Islet of Langerhans (tissue), 1 donor: ENCODE data around the gene OR14A2.
"Not testable (repeated sequence)": the region's sequence is repeated elsewhere in the genome, so short reads cannot be mapped to it uniquely, and the experiment has no call there.

ENCODE experiments used
- FAIRE-seq: peaks from one replicate; lab custom pipeline; 2011; peaks lifted over from hg19 to GRCh38; lab: Jason Lieb, UNC

Gene OR14A2

GRCh38 chr1:247748041-247748440 lies at the start of gene OR14A2:
OR14A2 (minus strand) TSS chr1:247748141.
- FAIRE-seq = no peak

DNA sequence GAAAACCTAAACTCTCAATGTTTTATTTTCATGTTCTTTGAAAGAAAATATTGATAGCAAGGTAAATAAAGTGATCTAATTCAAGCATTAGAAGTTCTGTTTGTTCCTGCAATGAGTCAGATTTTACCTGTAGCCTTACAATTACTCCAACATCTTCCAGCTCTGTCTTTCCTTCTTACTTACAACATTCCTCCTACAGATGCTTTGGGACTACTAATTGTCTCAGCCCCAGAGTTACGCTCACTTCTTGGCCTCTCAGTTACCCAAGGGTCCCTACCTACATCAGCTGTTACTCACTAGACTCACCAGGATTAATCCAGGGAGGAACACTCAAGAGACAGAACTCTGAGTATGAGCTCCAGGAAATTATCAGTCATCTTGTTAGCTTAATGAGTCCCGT lies 49.6 kb upstream of the OR14A2 start:
- no peak for FAIRE-seq

DNA sequence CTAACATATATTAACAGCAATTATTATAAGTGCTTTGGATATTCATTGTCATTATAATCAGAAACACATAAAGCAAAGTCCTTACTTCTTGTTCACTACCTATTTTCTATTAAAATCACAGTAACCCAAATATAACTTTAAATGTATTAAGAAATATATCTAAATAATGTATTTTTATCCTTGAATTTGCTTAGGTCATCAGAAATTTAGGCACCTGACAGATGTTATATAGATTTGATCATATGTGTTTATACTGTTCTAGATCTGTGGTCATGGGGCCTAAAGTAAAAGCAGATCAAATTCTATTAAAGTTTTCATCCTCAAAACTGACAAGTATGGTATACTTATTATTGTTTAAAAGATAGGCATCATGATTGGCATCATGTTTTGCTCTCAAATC lies 21.7 kb upstream of the OR14A2 start:
- FAIRE-seq = no peak

DNA sequence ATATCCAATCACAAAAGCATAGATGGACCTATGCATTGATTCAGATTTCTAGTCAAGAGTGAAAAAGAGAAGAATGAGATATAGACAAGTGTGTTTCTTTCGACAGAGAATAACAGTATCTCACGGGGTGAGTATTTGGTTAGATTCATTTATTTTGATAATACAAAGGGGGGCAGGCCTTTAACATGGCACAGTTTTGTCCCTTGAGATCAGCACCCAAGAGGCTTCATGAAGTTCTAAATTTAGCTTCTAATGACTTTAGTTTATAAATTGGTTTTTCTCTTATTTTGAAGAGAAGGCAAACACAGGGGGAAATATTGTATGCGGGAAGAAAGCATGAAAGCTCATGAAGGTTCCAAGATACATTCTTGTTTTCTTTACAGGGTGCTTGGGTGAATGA lies 12.5 kb upstream of the OR14A2 start, which contains the start of gene OR1C1:
OR1C1 (minus strand) TSS at position 101 of the 400 bp plus-strand sequence. CDS start 2,150 bp downstream, outside the sequence.
- no peak for FAIRE-seq

DNA sequence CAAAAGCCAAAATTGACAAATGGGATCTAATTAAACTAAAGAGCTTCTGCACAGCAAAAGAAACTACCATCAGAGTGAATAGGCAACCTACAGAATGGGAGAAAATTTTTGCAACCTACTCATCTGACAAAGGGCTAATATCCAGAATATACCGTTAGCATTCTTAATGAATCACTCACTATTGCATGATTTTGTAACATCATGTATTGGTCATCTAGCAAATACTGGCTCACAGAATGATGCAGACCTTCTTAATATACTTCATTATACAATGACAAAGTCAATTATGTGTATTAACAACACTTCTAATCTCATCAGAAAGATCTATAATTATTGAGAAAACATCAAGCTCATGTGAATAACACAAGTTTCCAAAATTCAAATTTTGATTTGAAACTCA lies 6.4 kb upstream of the OR14A2 start:
- FAIRE-seq = not testable (repeated sequence)

DNA sequence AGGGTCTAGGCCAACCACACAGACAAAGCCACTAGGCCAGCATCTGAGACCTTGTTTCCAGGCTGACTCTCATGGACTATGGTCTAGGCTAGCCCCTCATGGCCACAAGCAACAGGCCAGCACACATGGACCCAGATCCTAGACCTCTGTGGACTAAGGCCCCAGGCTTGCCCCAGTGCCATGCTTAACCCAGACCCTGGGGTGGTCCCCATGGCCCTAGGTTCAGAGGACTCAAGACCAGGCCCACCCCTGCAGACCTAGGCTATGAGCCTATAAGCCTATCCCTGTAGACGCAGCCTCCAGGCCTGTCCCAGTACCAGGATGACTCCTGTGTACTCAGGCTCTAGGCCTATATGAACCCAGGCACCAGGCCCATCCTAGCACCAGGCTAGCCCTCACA lies 1.9 kb upstream of the OR14A2 start:
- no peak for FAIRE-seq

GRCh38 chr1:247747616-247748015 lies 325 bp downstream of the OR14A2 start:
- no peak for FAIRE-seq

GRCh38 chr1:247746391-247746935 lies 1.5 kb downstream of the OR14A2 start:
- no peak for FAIRE-seq

GRCh38 chr1:247742215-247742760 lies 5.7 kb downstream of the OR14A2 start:
- not testable (repeated sequence) for FAIRE-seq

DNA sequence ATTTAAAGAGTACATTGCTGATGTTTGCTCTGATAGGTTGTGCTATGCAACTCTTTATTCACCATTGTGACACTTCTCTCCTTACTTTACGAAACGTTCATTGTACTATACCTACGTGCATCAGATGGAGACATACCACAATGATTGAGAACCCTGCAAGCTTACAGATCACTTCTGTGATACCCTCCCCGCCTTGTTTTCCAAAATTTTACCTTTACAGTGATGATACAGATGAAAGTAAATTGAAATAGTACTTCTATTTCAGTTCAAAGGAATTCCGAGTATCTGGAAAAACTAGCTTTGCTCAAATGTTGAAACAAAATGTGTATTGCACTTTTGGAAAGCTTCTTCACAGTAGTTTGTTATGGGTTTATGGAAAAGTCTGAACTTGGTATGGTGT lies 6.2 kb downstream of the OR14A2 start:
- no peak for FAIRE-seq

GRCh38 chr1:247740721-247741120 lies 7.2 kb downstream of the OR14A2 start:
- FAIRE-seq = no peak

GRCh38 chr1:247738315-247738714 lies 9.6 kb downstream of the OR14A2 start, which contains the start of gene OR14K1:
OR14K1 (plus strand) TSS chr1:247738615; CDS start chr1:247738615, 0 bp downstream.
- FAIRE-seq = no peak

GRCh38 chr1:247721222-247721621 lies 26.7 kb downstream of the OR14A2 start:
- no peak for FAIRE-seq

DNA sequence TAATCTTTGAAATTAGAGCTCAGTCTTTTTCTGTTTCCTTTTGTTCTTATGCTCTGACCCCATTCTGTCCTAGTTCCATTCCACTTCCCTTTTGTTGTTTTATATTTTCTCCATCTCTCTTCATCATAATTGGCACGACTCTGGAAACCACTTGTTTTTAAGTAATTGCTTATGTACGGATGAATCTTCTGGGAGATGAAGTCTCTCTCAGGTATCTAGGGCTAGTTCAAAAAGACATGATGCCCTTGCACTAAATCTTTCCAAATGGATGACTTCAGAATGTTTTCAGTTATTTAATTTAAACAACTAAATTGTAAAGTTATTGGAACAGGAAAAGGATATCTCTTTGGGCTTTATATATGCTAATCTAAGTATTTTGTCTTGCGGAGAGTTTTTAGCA lies 31.4 kb downstream of the OR14A2 start, which contains the start of gene OR6F1:
OR6F1 (minus strand) TSS at position 101 of the 400 bp plus-strand sequence. CDS start 3,891 bp downstream, outside the sequence.
- FAIRE-seq = no peak

DNA sequence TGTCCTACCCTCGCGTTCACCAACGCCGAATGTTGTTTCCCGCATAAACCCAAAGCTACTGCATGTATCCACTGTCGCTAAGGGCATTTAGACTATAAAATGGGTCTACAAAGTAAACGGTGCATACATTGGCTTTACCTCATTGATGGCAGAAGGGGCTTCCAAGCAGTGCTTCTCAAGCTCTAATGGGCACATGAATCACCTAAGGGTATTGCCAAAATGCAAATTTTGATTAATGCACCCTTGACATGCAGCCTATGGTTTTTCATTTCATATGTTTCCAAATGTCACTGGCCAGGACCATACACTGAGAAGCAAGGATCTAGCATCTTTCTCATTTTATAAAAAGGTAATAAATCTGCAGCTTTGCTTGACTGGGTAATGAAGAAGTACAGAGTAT lies 34.2 kb downstream of the OR14A2 start:
- FAIRE-seq = no peak

GRCh38 chr1:247710681-247711080 lies 37.3 kb downstream of the OR14A2 start:
- not testable (repeated sequence) for FAIRE-seq

GRCh38 chr1:247701338-247701737 lies 46.6 kb downstream of the OR14A2 start:
- no peak for FAIRE-seq

DNA sequence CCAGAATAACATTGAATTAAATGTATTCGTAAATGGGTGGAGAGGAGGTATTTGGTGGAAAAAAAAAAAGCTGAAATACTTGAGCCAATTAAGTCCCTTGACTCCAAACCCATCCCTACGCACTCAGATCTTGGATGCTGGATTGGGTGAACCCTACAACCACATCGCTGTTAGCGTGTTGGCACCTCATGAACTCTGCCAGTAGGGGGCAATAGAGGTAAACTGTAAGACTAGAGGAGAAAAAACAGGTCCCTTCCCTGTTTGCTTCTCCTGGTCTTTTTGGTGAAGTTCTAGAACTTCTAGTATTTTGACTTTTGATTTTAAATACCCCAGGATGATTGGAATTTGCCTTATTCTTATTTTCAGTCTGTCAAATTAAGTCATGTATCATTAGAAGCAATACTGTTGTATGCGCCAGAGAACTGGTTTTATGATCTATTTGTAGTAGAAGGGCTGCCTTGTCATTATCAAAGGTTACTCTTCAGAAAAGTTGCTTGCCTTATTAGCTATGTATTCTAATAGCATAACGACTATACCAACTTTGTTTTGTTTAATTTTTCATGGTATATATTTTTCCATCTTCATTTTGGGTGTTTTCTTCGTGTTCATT lies 66.5 kb downstream of the OR14A2 start:
- FAIRE-seq = no peak

DNA sequence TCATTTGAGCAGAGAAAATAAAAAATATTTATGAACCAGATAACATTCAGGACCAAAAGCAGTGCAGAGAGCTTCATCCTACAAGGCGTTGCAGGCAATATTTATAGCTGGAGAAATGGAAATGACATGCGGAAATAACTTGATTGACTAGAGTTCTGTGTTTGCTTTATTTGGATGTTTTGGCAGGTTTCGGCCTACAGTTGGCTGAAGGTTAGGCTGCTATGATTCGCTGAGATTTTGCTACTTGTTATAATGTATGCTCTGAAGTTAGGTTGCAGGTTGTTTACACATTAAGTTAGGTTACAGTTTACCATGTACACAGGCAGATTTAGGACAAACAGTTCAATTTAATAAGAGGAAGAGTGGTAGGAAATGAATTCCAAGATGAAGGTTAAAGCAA lies 67.8 kb downstream of the OR14A2 start:
- no peak for FAIRE-seq

GRCh38 chr1:247679639-247680038 lies 68.3 kb downstream of the OR14A2 start, which contains the start of gene OR13G1:
OR13G1 (minus strand) TSS chr1:247679739; CDS start chr1:247673041, 6,698 bp downstream.
- no peak for FAIRE-seq
